Mononuclear cell (primary cell): ENCODE data around the gene CRISP2. TPM values are rescaled to one million over a fixed set of nuclear protein-coding genes. Genes with fewer than 3 reads are reported as not detected.
"Not testable (repeated sequence)": the region's sequence is repeated elsewhere in the genome, so short reads cannot be mapped to it uniquely, and the experiment has no call there.

Source experiments
- H3K27me3 ChIP-seq: 2 replicates; pipeline ENCODE4 v1.6.0; 2011; ENCODE audit warnings: low read length, control low read depth; ENCODE audit not compliant: insufficient read depth
- H3K4me1 ChIP-seq: 2 replicates; pipeline ENCODE4 v1.5.1; 2011; ENCODE audit warnings: mild to moderate bottlenecking, low read length, control low read depth; ENCODE audit not compliant: insufficient read depth
- H3K4me3 ChIP-seq: 2 replicates; pipeline ENCODE4 v1.5.1; 2011; ENCODE audit warnings: mild to moderate bottlenecking, low read length, moderate library complexity
- H3K9me3 ChIP-seq: 2 replicates; pipeline ENCODE4 v1.5.1; 2011; ENCODE audit warnings: low read depth, mild to moderate bottlenecking, control low read depth, low read length
- total RNA-seq: library from RNA; depleted of rRNA; stranded (reverse); fragments of >200 nt; gene quantifications from one replicate; pipeline ENCODE4 v1.2.3, GENCODE V29; 2012

The CRISP2 gene
- total RNA-seq, 1 donor, result not detected

DNA sequence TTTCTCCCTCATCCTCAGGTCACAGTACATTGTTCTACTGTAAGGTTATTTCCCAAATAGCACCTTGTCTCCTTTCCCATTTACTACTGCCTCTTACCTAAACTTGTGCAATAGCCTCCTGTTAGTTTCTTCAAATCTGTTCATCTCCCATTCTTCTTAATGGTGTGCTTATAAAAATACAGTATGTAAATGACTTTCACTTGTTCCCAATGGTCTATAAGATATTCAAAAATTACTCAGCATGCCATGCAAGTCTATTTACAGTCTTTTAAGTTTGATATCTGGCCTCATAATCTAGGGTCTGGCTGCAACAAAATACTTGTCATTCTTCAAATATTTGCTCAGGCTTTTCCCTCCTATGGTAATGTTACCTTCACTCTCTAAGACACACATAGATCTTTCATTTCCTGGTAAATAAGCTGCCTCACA is 45.2 kb downstream of the CRISP2 start:
- Histone ChIP-seq H3K27me3 (no peaks in the 10 kb centered on the region), H3K4me3 (no peak overlapping the region), H3K9me3 (no peaks in the 10 kb centered on the region), H3K4me1 (no peaks in the 10 kb centered on the region)

DNA sequence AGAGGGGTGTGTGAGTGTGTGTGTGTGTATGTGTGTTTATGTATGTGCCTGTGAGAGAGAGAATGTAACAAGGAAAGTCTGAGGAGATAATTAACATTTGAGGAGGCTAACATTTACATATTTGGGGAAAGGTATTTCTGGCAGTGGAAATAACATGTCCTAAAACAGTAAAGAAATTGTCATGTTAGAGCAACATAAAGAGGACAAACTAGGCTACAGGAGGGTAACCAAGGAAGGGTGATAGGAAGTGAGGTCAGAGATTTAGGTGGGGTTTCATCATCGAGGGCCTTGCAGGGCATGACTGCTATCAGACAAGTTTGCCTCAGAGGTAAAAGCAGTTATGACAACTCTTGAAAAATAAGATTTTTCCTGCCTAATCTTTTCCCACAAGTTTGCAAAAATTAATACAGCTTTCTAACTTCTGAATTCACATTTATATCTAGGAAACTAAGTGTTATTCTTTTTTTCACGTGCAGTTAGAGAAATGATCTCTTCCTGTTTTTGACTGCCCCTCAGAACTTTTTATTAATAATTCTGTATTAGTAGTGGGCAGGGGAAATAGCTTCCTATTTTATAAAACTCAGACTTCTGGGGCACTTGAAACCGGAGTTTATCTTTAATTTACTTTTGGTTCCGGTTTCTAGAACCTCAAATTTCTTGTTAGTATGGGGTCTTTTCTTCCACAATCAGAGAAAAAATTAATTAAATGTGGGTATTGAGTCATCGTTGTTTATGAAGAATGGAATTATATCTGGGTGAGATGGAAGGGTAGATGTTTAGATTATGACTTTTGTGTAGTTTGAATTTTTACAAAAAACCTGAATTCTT is 46.2 kb downstream of the CRISP2 start:
- Histone ChIP-seq H3K27me3 (no peaks in the 10 kb centered on the region), H3K4me1 (no peaks in the 10 kb centered on the region), H3K4me3 (no peak overlapping the region), H3K9me3 (no peaks in the 10 kb centered on the region)

DNA sequence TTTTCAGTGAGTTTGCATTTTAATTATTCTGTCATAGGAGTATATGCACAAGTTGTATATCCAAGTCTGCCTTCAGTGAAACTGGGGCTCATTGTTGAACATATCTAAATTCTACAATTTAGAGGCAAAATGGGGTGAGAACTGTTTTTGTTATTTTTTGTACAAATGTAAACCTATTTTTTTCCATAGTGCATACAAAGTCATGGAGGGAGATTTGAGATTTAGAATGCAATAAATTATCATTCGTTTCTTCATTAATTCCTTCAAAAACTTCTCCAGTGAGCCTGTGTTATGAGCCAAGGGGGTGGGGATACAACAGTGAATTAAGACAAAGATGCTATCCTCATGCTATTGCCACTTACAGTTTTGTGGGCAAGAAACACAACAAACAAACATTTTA is 46.9 kb downstream of the CRISP2 start:
- no peaks in the 10 kb centered on the region for H3K27me3 ChIP-seq
- no peaks in the 10 kb centered on the region for H3K4me1 ChIP-seq
- no peaks in the 10 kb centered on the region for H3K9me3 ChIP-seq
- no peak overlapping the region for H3K4me3 ChIP-seq

DNA sequence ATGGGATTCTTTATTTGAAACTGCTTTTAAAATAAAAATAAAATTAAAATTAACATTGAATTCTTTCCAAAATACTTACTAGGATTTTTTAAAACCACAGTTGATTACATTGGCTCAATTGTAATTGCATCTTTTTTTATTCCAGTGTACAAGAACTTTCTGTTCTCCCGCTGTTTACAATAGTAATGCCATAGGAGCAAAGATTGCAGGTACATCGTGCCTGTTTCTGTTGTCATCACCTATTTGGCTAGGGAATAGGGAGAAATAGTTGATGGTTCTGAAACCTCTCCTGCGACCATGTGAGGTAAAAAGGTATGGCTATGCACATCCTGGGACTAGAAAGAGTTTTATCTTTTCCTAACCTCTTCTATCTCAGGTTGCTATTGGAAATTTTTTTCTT is 48.5 kb downstream of the CRISP2 start:
- no peaks in the 10 kb centered on the region for H3K4me1 ChIP-seq
- H3K9me3 ChIP-seq, result no peaks in the 10 kb centered on the region
- H3K4me3 ChIP-seq, result no peak overlapping the region
- H3K27me3 ChIP-seq, result no peaks in the 10 kb centered on the region

DNA sequence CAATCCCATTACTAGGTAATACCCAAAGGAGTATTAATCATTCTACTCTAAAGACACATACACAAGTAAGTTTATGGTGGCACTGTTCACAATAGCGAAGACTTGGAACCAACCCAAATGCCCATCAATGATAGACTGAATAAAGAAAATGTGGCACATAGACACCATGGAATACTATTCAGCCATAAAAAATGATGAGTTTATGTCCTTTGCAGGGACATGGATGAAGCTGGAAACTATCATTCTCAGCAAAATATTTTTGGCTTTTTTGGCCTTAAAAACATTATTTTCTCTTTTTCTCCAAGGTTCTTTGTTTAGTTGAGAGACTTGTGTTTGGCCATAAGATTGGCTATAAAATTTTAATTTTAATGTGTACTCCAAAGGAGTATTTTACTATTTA is 49.3 kb downstream of the CRISP2 start:
- H3K4me1 ChIP-seq, H3K4me3 ChIP-seq, H3K27me3 ChIP-seq, H3K9me3 ChIP-seq: not testable (repeated sequence)

DNA sequence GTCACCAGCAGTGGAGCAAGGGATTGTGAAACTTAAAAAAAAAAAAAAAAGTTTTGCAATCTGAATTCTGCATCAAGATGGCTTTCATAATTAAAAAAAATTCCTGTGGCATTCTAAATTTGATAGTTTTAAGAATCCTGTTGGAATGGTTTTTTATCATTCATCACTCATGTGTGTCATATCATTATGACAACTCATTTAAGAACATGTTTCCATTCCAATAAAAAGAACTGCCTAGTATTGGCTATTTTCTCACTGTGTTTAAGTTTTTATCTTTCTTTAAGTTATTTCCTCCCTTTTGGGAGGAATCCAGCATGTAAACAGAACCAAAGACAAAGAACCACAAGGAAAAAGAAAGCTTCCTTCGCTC is 50.5 kb downstream of the CRISP2 start:
- Histone ChIP-seq H3K4me1 (no peaks in the 10 kb centered on the region), H3K4me3 (no peak overlapping the region), H3K9me3 (no peaks in the 10 kb centered on the region), H3K27me3 (no peaks in the 10 kb centered on the region)

DNA sequence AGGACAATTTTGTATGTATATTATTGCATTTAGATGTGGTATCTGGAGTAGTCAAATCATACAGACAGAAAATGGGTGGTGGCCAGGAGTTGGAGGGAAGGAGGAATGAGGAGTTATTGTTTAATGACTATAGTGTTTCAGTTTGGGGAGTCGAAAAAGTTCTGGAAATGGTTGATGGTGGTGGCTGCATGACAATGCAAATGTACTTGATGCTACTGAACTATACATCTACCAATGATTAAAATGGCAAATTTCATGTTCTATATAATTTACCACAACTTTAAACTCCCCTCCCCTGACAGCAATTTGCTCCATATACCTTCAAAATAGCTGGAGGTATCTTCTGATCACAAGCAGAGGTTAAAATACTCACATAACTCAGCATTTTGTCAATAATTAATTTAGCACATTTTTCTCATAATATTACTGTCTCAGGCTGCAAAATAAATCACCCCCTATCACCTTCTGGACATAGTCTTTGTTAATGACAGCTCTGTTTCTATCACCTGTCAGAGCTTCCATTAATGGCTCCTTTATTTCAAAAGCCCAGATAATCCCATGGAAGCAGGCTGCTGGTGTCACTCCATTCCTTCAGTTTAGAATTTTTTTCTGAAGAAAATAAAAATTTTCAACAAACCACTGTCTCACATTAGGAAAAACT is 51.0 kb downstream of the CRISP2 start:
- Histone ChIP-seq H3K27me3 (no peaks in the 10 kb centered on the region), H3K4me1 (no peaks in the 10 kb centered on the region), H3K4me3 (no peak overlapping the region), H3K9me3 (no peaks in the 10 kb centered on the region)

DNA sequence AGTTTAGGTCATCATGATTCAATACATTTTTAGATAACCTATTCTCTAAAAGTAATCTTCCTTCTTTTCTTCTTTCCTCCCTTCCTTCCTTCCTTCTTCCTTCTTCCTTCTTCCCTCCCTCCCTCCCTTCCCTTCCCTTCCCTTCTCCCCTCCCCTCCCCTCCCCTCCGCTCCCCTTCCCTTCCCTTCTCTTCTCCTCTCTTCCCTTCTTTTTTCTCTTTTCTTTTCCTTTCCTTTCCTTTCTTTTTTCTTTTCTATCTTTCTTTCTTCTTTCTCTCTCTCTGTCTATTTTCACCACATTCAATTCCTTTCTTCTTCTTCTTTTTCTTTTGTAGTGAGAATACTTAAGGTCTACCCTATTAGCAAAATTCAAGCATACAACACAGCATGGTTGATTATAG is 59.4 kb downstream of the CRISP2 start:
- Histone ChIP-seq H3K4me3 (no peak overlapping the region), H3K27me3 (no peaks in the 10 kb centered on the region), H3K4me1 (no peaks in the 10 kb centered on the region), H3K9me3 (no peaks in the 10 kb centered on the region)

DNA sequence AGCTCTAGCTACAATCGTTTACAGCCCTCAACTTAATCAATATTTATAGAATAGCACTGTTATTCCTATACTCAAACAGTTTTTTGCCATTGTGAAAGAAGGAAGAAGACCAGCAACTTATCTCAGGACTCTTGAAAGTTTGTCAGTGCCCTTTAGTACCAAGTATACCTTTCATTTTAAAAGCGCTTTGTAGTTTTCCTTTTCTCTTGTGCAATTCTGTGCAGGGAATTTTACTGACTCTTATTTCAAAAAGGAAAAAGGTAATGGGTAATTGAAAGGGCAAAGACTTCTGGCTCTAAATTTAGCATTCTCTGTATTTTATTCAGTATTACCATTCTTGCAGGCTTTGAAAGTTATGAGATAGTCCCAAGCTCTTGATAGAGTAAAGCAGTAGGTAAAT is 59.9 kb downstream of the CRISP2 start:
- H3K27me3 ChIP-seq, result no peaks in the 10 kb centered on the region
- no peak overlapping the region for H3K4me3 ChIP-seq
- H3K9me3 ChIP-seq, result no peaks in the 10 kb centered on the region
- no peaks in the 10 kb centered on the region for H3K4me1 ChIP-seq

DNA sequence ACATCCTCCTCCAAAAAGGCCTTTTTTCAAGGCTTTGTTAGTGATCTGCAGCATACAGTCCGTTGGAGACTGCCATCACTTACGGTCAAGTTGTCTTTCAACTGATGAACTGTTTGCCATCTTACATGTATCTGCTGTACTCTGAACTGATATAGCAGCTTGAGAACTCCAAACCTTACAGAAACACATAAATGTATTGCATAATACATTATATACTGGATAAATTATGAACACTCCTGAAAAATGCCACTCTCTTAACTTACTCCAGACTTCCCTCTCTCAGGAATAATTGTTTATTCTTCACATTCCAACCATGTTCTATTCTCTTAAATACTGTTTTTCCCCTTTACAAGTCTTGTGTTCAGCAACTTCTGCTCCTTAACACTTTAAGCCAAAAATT is 62.1 kb downstream of the CRISP2 start:
- no peaks in the 10 kb centered on the region for H3K27me3 ChIP-seq
- H3K4me1 ChIP-seq, result no peaks in the 10 kb centered on the region
- no peak overlapping the region for H3K4me3 ChIP-seq
- no peaks in the 10 kb centered on the region for H3K9me3 ChIP-seq

DNA sequence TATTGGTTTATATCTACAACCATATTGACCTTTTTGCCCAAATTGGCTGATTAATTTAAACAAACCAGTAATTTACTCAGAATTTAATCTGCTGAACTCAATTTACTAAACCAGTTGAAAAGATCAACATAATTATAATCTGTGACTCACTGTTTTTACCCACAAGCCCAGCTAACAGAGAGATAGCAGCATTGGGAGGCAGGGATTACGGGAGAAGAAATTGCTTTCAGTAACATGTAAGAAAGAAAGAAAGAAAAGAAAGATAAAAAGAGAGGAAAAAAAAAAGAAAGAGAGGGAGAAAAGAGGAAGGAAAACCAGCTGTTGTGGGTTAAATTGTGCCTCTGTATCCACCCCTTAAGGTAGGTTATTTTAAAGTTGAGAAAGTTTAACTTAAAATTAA is 63.4 kb downstream of the CRISP2 start:
- Histone ChIP-seq H3K9me3 (no peaks in the 10 kb centered on the region), H3K4me1 (no peaks in the 10 kb centered on the region), H3K27me3 (no peaks in the 10 kb centered on the region), H3K4me3 (no peak overlapping the region)

DNA sequence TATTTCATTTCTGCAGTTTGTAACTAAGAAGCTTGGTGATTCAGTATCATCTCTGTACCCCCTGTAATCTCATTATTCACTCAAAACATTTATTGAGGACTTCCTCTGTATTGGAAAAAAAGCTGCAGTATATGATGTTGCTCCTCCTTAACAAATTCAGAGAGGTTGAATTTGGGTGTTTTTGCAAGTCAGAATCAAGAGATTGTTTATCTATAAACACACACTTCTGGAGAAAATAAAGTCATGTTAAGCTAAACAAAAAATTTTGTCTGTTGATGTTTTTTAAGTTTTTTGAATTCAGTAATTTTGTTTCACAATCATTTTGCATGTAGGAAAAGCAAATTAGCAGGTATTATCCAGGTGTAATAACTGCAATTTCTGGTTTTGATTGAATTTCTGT is 65.3 kb downstream of the CRISP2 start:
- Histone ChIP-seq H3K9me3 (no peaks in the 10 kb centered on the region), H3K27me3 (no peaks in the 10 kb centered on the region), H3K4me3 (no peak overlapping the region), H3K4me1 (no peaks in the 10 kb centered on the region)

DNA sequence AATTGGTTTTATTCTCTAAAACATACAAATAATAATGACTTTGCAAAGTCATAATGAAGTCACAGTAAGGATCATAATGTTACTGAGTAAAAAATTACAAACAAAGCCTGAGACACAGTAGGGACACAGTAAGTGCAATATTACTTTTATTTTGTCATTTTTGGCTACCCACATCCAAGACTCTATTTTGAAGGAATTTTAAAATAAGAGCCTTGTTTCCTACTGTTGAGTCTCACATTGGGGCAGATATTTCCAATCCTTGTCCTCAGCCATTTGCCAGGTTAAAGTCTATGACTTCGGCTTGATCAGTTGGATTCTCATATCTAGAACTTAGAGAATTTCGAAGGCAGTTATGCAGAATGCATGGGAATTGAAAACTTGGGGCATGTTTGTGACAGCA is 65.9 kb downstream of the CRISP2 start:
- H3K9me3 ChIP-seq, result no peaks in the 10 kb centered on the region
- H3K27me3 ChIP-seq, result no peaks in the 10 kb centered on the region
- H3K4me3 ChIP-seq, result no peak overlapping the region
- no peaks in the 10 kb centered on the region for H3K4me1 ChIP-seq

DNA sequence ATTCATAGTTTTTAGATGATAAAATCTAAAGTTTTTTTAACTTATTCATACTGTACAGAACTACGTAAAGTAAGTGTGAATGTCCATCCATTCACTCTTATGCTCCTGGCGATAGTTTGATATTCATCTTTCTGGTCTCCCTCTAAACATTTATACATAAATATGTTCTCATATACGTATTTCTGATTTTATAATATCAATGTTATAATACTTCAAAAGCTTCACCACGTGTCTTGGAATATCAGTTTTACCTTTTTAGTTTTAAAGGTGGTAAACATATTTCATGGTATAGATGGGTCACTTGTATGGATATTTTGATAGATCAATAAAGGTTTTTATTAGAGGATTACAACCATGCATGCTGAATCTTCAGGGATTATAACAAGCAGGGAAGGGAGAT is 66.4 kb downstream of the CRISP2 start:
- H3K27me3 ChIP-seq, result no peaks in the 10 kb centered on the region
- no peaks in the 10 kb centered on the region for H3K9me3 ChIP-seq
- H3K4me3 ChIP-seq, result no peak overlapping the region
- no peaks in the 10 kb centered on the region for H3K4me1 ChIP-seq

DNA sequence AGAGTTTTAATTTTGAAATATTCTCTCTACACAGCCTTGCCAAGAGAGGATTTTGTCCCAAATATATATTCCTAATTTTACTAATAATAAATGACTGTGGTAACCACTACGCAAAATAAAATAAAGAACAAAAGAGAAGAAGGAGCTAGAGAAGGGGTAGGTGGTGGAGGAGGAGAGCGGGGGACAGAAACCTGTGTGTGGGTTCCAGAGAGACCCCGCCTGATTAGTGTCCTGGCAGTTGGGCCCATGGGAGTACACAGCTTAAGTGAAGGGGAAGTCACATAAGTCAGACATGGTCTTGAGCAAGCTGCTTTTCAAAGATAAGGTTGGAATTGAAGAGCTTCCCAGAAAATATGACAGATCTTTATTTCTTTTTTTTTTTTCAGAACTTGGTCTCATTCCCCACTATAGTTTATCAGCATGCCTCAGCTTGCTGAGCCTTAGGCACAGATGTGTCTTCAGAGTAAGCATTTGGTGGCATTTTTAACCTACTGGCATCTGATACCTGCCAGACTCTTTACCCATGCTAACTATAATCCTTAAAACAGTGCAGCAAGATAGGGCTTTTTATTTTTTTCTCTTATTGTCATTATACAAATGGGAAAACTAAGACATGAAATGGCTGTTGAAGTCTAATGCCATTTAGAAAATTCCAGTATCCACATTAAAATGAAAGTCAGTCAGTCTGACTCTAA is 67.1 kb downstream of the CRISP2 start:
- H3K4me1 ChIP-seq, result no peaks in the 10 kb centered on the region
- H3K9me3 ChIP-seq, result no peaks in the 10 kb centered on the region
- H3K27me3 ChIP-seq, result no peaks in the 10 kb centered on the region
- no peak overlapping the region for H3K4me3 ChIP-seq
